AG10803 (cell line): ENCODE measurements around the gene MASP1.

Experiments used
- DNase-seq: peaks from one replicate; pipeline ENCODE4 v3.0.0; 2010; ENCODE audit warnings: low read depth
- H3K4me3 ChIP-seq: 2 replicates; pipeline ENCODE4 v1.5.1; 2011; ENCODE audit warnings: mild to moderate bottlenecking, low read length, control low read depth
- TF ChIP-seq, protein P1 (sequence below): conservative IDR thresholded peaks from 2 replicates; pipeline ENCODE4 v1.5.1; 2011; ENCODE audit warnings: mild to moderate bottlenecking, low read length, control low read depth, inconsistent platforms

MASP1 gene

DNA sequence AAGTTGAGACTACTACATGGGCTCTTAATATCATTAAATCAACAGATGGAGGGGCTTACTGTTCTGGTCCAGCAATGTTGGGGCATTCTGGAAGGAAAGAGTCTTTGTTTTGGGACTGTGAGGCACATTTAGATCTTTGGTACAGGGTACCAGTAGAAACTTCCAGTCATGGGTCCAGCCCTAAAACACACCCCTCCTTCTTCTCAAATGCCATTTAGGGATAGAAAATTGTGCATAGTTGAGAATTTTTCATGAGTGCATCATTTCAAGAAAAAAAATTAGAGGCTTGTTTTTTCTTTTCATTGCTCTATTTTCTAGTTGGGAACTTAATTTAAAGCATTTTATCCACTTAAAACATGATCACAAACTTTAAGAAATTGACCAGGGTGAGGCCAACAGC lies 98.4 kb downstream of the MASP1 start:
- DNase-seq: peak; percentile 56

DNA sequence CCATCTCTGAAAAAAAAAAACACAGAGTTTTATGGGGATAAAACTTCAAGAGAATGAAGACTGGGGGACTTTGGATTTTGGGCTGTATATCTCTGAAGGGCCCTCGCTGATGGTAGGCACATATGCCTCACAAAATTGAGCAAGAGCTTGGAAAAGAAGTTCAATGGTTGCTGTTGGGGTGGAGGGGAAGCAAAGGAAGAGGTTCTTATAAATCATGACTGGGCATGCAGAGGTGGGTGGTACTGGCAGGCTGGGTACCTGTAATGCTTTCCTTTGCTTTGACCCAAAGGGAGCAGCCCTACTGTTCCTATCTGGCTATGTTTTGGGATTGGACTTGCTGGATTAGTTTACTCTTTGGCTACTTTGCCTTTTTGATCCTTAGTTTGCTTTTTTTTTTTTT lies 100.3 kb downstream of the MASP1 start:
- H3K4me3 ChIP-seq: no peak overlapping the region
- TF ChIP-seq, protein P1, sequence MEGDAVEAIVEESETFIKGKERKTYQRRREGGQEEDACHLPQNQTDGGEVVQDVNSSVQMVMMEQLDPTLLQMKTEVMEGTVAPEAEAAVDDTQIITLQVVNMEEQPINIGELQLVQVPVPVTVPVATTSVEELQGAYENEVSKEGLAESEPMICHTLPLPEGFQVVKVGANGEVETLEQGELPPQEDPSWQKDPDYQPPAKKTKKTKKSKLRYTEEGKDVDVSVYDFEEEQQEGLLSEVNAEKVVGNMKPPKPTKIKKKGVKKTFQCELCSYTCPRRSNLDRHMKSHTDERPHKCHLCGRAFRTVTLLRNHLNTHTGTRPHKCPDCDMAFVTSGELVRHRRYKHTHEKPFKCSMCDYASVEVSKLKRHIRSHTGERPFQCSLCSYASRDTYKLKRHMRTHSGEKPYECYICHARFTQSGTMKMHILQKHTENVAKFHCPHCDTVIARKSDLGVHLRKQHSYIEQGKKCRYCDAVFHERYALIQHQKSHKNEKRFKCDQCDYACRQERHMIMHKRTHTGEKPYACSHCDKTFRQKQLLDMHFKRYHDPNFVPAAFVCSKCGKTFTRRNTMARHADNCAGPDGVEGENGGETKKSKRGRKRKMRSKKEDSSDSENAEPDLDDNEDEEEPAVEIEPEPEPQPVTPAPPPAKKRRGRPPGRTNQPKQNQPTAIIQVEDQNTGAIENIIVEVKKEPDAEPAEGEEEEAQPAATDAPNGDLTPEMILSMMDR: no peak
- DNase-seq: no peak

More for the DNA sequence above, 98.4 kb downstream of the MASP1 start:
- TF ChIP-seq, protein P1: no peak
- H3K4me3 ChIP-seq: no peak overlapping the region

DNA sequence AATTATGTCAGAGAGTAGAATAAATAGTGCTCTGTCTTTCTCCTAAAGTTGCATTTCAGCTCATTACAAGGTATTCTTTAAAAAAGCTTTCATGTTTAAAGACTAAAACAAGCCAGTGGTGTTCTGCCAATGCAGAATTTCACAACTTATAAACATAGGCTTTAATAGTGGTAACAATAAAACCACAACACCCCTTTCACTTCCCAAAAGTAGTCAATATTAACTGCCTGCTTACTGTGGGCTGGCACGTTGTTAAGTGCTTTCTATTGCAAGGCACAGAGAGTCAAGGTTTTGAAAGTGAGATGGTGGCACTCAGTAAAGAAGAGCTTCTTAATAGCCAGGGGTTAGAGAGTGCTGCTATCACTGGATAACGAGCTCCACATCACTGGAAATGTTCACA lies 102.6 kb downstream of the MASP1 start:
- TF ChIP-seq, protein P1: no peak
- peak; percentile 76 for DNase-seq

DNA sequence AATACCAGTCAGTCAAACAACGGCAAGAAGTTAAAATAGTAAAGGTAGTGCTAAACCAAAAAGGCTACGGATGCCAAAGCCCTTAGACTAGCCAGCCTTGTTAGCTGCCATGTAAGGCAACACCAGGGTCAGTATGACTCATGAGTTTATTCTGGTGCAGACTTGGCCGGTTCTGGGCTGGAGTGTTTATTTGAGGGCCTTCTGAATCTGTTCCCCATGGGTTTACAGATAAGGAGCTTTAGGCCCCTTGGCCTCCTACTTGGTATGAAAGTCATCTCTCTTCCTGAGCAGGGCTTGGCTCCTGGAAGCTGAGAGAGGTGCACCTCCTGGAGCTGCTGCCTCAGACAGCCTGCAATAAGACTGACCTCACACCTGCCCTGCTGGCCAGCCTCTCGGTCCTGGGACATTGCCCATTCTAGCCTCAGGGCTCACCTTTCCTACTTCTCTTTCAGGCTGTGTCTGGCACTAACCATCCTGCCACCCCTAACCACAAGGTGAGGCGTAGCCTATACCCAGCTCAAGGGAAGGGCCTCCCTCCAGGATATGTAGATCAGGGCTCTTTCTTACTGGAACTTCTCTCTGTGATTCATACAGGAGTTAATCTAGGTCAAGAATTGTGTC lies 104.6 kb downstream of the MASP1 start:
- TF ChIP-seq, protein P1: no peak
- peak; percentile 67 for DNase-seq
- H3K4me3 ChIP-seq: no peak overlapping the region

More for the DNA sequence above, 102.6 kb downstream of the MASP1 start:
- no peak overlapping the region for H3K4me3 ChIP-seq

DNA sequence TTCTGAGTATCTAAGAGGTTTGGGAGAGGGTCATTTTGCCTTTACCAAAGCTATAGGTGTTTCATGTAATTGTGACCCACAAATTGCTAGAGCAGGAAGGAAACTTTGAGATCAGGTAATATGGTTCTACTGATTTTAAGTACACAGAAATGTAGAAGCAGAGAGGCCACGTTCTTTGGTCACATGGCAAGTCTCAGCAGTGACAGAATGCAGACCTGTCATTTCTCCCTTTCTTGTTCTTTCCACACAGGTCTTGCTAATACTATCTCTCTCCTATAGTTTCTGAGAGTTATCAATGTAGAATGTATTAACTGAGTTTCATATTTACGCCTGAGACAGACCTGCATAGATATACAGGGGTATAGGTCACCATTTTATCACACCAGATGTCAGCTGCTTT lies 105.2 kb downstream of the MASP1 start:
- DNase-seq: no peak
- no peak overlapping the region for H3K4me3 ChIP-seq
- TF ChIP-seq, protein P1: no peak

DNA sequence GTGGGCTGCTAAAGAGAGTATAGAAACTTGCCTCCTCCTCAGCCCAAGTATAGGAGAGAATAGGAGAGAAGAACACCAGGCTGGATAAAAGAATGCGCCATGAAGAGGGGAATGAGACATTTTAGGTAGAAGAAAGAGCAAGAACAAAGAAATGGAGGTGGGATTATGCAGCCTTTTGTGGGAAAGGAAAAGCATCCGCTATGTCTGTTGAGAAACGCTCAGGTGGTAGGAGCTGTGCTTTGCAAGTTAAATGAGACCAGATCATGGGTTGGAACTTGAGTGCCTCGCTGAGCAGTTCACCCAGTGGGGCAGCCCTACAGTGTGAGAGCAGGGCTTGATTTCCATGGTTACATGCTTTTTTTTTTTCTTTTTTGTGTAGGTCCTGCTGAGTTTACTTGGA lies 105.8 kb downstream of the MASP1 start:
- TF ChIP-seq, protein P1: no peak
- DNase-seq: no peak
- H3K4me3 ChIP-seq: no peak overlapping the region
